ENCODE results near the gene ZNF841.
A peak's percentile ranks its signal among the peaks of the same experiment; 100 is the strongest.
"Not testable (repeated sequence)": the region's sequence is repeated elsewhere in the genome, so short reads cannot be mapped to it uniquely, and the experiment has no call there.

Gene ZNF841

GRCh38 chr19:52066258-52066863 is 29.2 kb downstream of the ZNF841 start:
- no peak for DNase-seq (ENCODE audit: low read depth)

GRCh38 chr19:52065399-52065798 is 30.2 kb downstream of the ZNF841 start:
- DNase-seq (ENCODE audit: low read depth) = no peak

GRCh38 chr19:52056480-52056879 is 39.1 kb downstream of the ZNF841 start:
- DNase-seq (ENCODE audit: low read depth) = not testable (repeated sequence)

GRCh38 chr19:52051736-52052135 is 43.8 kb downstream of the ZNF841 start:
- not testable (repeated sequence) for DNase-seq (ENCODE audit: low read depth)

- peak; percentile 90 for DNase-seq (ENCODE audit: low read depth)
Observed at GRCh38 chr19:52048555-52049501, 46.7 kb downstream of the ZNF841 start, which contains the start of gene ZNF432. TSS of gene ZNF432 (minus strand) at chr19:52048838. CDS start at chr19:52046868, 1,970 bp downstream.

- no peak for DNase-seq (ENCODE audit: low read depth)
Observed at GRCh38 chr19:52039169-52039568, 56.4 kb downstream of the ZNF841 start.

- peak; percentile 8 for DNase-seq (ENCODE audit: low read depth)
Observed at GRCh38 chr19:52034051-52034728, 61.4 kb downstream of the ZNF841 start.

GRCh38 chr19:52028780-52029123 is 66.8 kb downstream of the ZNF841 start:
- DNase-seq (ENCODE audit: low read depth) = no peak

GRCh38 chr19:52028027-52028779 is 67.4 kb downstream of the ZNF841 start, which contains the start of gene ZNF614:
TSS of gene ZNF614 (minus strand) at chr19:52028379. CDS start at chr19:52025745, 2,634 bp downstream.
- DNase-seq (ENCODE audit: low read depth) = peak; percentile 91

- DNase-seq (ENCODE audit: low read depth) = not testable (repeated sequence)
Observed at GRCh38 chr19:52026255-52026990, 69.1 kb downstream of the ZNF841 start.

GRCh38 chr19:52024478-52024877 is 71.1 kb downstream of the ZNF841 start:
- DNase-seq (ENCODE audit: low read depth) = not testable (repeated sequence)

GRCh38 chr19:52022193-52022592 is 73.4 kb downstream of the ZNF841 start:
- DNase-seq (ENCODE audit: low read depth) = no peak

- no peak for DNase-seq (ENCODE audit: low read depth)
Observed at GRCh38 chr19:52020506-52020905, 75.1 kb downstream of the ZNF841 start.

All from EH (cell line).